Hepatocyte (in vitro differentiated cells): ENCODE measurements around the gene HOPX.

Experiments
- EZH2 ChIP-seq: fragments of 200-600 bp; sonication (generic); IDR thresholded peaks from 2 replicates; pipeline ENCODE4 v1.6.1; 2016; ENCODE audit warnings: antibody characterized with exemption, mild to moderate bottlenecking, borderline replicate concordance
- TF ChIP-seq, protein P1 (sequence below): fragments of 200-600 bp; sonication (generic); IDR thresholded peaks from 2 replicates; pipeline ENCODE4 v1.5.1; 2016; ENCODE audit warnings: antibody characterized with exemption, mild to moderate bottlenecking; ENCODE audit not compliant: poor library complexity

DNA sequence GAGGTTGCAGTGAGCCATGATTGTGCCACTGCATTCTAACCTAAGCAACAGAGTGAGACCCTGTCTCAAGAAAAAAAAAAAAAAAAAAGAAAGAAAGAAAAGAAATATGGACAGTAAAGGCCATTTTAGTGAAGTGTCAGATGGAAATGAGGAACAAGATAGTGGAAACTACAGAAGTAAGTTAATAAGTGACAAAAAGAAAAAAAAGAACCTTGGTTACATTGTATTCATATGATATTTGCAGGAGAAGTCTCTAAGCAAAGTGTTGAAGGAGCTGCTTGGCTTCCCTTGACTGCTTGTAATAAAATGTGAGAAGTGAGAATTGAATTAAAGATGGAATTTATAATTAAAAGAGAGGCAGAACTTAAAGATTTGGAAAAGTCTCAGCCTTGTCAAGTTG lies 73.2 kb downstream of the HOPX start:
- TF ChIP-seq, protein P1, sequence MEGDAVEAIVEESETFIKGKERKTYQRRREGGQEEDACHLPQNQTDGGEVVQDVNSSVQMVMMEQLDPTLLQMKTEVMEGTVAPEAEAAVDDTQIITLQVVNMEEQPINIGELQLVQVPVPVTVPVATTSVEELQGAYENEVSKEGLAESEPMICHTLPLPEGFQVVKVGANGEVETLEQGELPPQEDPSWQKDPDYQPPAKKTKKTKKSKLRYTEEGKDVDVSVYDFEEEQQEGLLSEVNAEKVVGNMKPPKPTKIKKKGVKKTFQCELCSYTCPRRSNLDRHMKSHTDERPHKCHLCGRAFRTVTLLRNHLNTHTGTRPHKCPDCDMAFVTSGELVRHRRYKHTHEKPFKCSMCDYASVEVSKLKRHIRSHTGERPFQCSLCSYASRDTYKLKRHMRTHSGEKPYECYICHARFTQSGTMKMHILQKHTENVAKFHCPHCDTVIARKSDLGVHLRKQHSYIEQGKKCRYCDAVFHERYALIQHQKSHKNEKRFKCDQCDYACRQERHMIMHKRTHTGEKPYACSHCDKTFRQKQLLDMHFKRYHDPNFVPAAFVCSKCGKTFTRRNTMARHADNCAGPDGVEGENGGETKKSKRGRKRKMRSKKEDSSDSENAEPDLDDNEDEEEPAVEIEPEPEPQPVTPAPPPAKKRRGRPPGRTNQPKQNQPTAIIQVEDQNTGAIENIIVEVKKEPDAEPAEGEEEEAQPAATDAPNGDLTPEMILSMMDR = no peak
- no peak for TF ChIP-seq EZH2
